Measurements from ENCODE around the gene EFCAB14. TPM values are rescaled to one million over a fixed set of nuclear protein-coding genes. Genes with fewer than 3 reads are reported as not detected.

EFCAB14 gene
- total and polyA plus RNA-seq, 2 of the 8 experiments (the other 6 are each of a cell fraction or from before 2014, with no cell fraction given): 19.4 to 40.4 TPM

DNA sequence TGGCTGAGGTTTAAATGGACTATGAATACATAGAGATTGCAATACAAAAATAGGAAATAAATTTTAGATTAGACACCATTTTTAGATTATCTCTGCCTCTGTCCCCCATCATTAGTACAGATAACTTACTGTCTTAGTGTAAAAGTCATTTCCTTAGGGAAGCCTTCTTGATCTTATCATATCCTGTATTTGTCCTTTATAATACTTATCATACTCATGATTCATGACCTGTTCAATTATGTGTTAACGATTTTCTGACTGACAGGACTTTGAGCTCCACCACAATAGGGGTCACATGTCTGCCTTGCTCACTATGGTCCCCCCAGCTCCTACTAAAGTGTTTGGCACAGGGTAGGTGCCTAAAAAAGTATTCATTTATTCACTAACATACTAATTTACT, 32.7 kb downstream of the EFCAB14 start:
- POLR2A ChIA-PET (ENCODE audit: partially characterized antibody): no interaction called here
- H2BK5ac ChIP-seq (ENCODE audit: low read depth, low read length): no peak overlapping the region
- no peak overlapping the region for H4K5ac ChIP-seq (ENCODE audit: insufficient read length, low read depth, low read length)
- no peak overlapping the region for H3K9ac ChIP-seq (replicated peaks in 1 of 4; ENCODE audit: extremely low read depth in 1 of 4, low read depth in 3 of 4, low read length in 3 of 4)
- FAIRE-seq (no peak), DNase-seq (ENCODE audit: low read depth in 1 of 2, low spot score in 2 of 2) (no peak)
- no peak overlapping the region for H2BK15ac ChIP-seq (ENCODE audit: low read length)
- H2AFZ ChIP-seq (ENCODE audit: low read length): no peak overlapping the region
- H3K27me3 ChIP-seq (replicated peaks in 1 of 4; ENCODE audit: control insufficient read depth in 3 of 4, extremely low read depth in 1 of 4, insufficient read depth in 3 of 4, low read length in 3 of 4): no peaks in the 10 kb centered on the region
- H3K23me2 ChIP-seq (ENCODE audit: low read depth, low read length): no peaks in the 10 kb centered on the region
- H3K56ac ChIP-seq (replicated peaks; ENCODE audit: insufficient read length, low read depth, low read length): no peak overlapping the region
- H3K36me3 ChIP-seq (ENCODE audit: control insufficient read depth in 2 of 4, insufficient read depth in 4 of 4, low read length in 3 of 4): peaks cover 16 to 81% (median 66%) of the 10 kb centered on the region in 4 experiments
- CTCF ChIA-PET (ENCODE audit: partially characterized antibody): interaction anchor here (0.7 kb wide), 1 partner anchor 177 kb away, joined by 3 read pairs; no protein-coding TSS in a partner anchor
- 92% methylated on average over 1 of the region's 1 CpG; no CpG with 5 or more reads in 1 of the 2 experiments for WGBS, 2 experiments (ENCODE audit: extremely low coverage in 1 of 2, insufficient coverage in 1 of 2, insufficient read length in 1 of 2, insufficient replicate concordance in 2 of 2, low coverage in 1 of 2, low lambda C conversion rate in 2 of 2, missing lambda C conversion rate in 1 of 2)
- no peak overlapping the region for H2BK120ac ChIP-seq (replicated peaks; ENCODE audit: low read depth, low read length)
- H3K4me1 ChIP-seq (replicated peaks in 1 of 4; ENCODE audit: control insufficient read depth in 3 of 4, insufficient read depth in 4 of 4, low read length in 3 of 4): no peaks in the 10 kb centered on the region; a peak in 1 of 7 replicates
- no peak overlapping the region for H3K23ac ChIP-seq (ENCODE audit: insufficient read length)
- no peak overlapping the region for H2BK20ac ChIP-seq (ENCODE audit: low read length)
- no peak overlapping the region for H3K4me3 ChIP-seq (ENCODE audit: extremely low read depth in 1 of 4, insufficient read depth in 2 of 4, low read depth in 3 of 4, low read length in 4 of 4)
- peaks cover 0 to 2% of the 10 kb centered on the region in 2 experiments for H4K20me1 ChIP-seq (replicated peaks in 1 of 2; ENCODE audit: control insufficient read depth in 1 of 2, insufficient read depth in 2 of 2, low read length in 2 of 2)
- no peak overlapping the region for H4K91ac ChIP-seq (replicated peaks; ENCODE audit: insufficient read length, low read length)
- no peak overlapping the region for H3K4ac ChIP-seq (replicated peaks; ENCODE audit: insufficient read length, low read depth, low read length)
- no peak overlapping the region for H3K14ac ChIP-seq (ENCODE audit: insufficient read length)
- H4K8ac ChIP-seq (ENCODE audit: extremely low read depth, insufficient read depth, low read length): no peak overlapping the region
- no peak overlapping the region for H3K27ac ChIP-seq (ENCODE audit: low read depth, low read length)
- no peaks in the 10 kb centered on the region for H3K79me1 ChIP-seq (ENCODE audit: low read depth, low read length)
- H2AK5ac ChIP-seq (ENCODE audit: low read depth, low read length): no peak overlapping the region
- no peak overlapping the region for H3K18ac ChIP-seq (ENCODE audit: extremely low read depth, low read length)
- no peak overlapping the region for H3K4me2 ChIP-seq (ENCODE audit: insufficient read depth in 1 of 2, low read depth in 2 of 2, low read length in 2 of 2)
- H3K9me3 ChIP-seq (ENCODE audit: insufficient read depth in 2 of 2, low read depth in 1 of 2, low read length in 1 of 2): no peaks in the 10 kb centered on the region
- no peak overlapping the region for H2BK12ac ChIP-seq (ENCODE audit: low read depth, low read length)
- no peaks in the 10 kb centered on the region for H3K79me2 ChIP-seq (ENCODE audit: control insufficient read depth in 1 of 2, insufficient read depth in 2 of 2, low read length in 2 of 2)
- TF ChIP-seq TAF7 (optimal IDR thresholded peaks at IDR 0.05; ENCODE audit: borderline replicate concordance, low read depth, low read length) (no peak), SP2 (IDR thresholded peaks at IDR 0.05; ENCODE audit: low read length) (no peak), TCF12 (IDR thresholded peaks at IDR 0.05; ENCODE audit: low read depth, low read length) (no peak)
